Gastroesophageal sphincter (tissue), 4 donors: ENCODE data around the gene PPFIA1. TPM values are rescaled to one million over a fixed set of nuclear protein-coding genes. Genes with fewer than 3 reads are reported as not detected.

Experiments used
- ATAC-seq: fragments of 150-250 bp; one replicate; pipeline ENCODE4 v1.9.1; 2016; ENCODE audit warnings: mild to moderate bottlenecking, moderate library complexity
- H3K27ac ChIP-seq, 4 donors: fragments of 200-600 bp; sonication (generic) in 3 of 4; 1 replicate in 3 of 4; 2 replicates in 1 of 4; pipeline ENCODE4 v1.5.1; 2016 to 2019
- H3K27me3 ChIP-seq: fragments of 200-600 bp; sonication (generic); one replicate; pipeline ENCODE4 v1.5.1; 2019
- H3K36me3 ChIP-seq, 2 donors: fragments of 200-600 bp; sonication (generic); one replicate each; pipeline ENCODE4 v1.5.1; 2019; ENCODE audit warnings: control low read depth in 1 of 2
- H3K4me1 ChIP-seq, 3 donors: fragments of 200-600 bp; sonication (generic); 1 replicate in 2 of 3; 2 replicates in 1 of 3; pipeline ENCODE4 v1.5.1; 2016 to 2019; ENCODE audit warnings: control low read depth in 2 of 3
- H3K4me3 ChIP-seq, 2 donors: fragments of 200-600 bp; sonication (generic); one replicate each; pipeline ENCODE4 v1.5.1; 2019; ENCODE audit warnings: mild to moderate bottlenecking in 1 of 2, moderate library complexity in 1 of 2
- H3K9me3 ChIP-seq, 3 donors: fragments of 200-600 bp; sonication (generic); one replicate each; pipeline ENCODE4 v1.5.1; 2017 to 2019; ENCODE audit warnings: control low read depth in 2 of 3
- CTCF ChIP-seq, 4 experiments: fragments of 200-600 bp in 2 of 4; fragments of 450-650 bp in 2 of 4; sonication (generic) in 1 of 4; IDR thresholded peaks; one replicate each; pipeline ENCODE4 v1.5.1; 2017 to 2019; ENCODE audit warnings: antibody characterized with exemption in 4 of 4, mild to moderate bottlenecking in 2 of 4, moderate library complexity in 2 of 4
- EP300 ChIP-seq: sonication (generic); formaldehyde crosslinking; IDR thresholded peaks from one replicate; pipeline ENCODE4 v1.6.1; 2017; ENCODE audit warnings: antibody characterized with exemption, mild to moderate bottlenecking
- POLR2A ChIP-seq, 2 donors: fragments of 450-650 bp; IDR thresholded peaks; one replicate each; pipeline ENCODE4 v1.6.1; 2017; ENCODE audit warnings: antibody characterized with exemption in 2 of 2, mild to moderate bottlenecking in 2 of 2, moderate library complexity in 1 of 2
- POLR2AphosphoS5 ChIP-seq: sonication (generic); formaldehyde crosslinking; IDR thresholded peaks from one replicate; pipeline ENCODE4 v1.6.1; 2017; ENCODE audit warnings: antibody characterized with exemption
- WGBS, 2 donors: methylation state at CpG; one replicate each; pipeline ENCODE4 v1.1.5; 2018; ENCODE audit warnings: low coverage in 1 of 2; 5-methylcytosine and 5-hydroxymethylcytosine counted together
- total RNA-seq, 4 donors: library from RNA; depleted of rRNA; stranded (reverse); fragments of >200 nt; gene quantifications; one replicate each; pipeline ENCODE4 v1.1.0, GENCODE V29; 2016

Gene PPFIA1
- total RNA-seq, 4 donors from 2014 or later: 54.3 to 68.8 (median 61.5) TPM

DNA sequence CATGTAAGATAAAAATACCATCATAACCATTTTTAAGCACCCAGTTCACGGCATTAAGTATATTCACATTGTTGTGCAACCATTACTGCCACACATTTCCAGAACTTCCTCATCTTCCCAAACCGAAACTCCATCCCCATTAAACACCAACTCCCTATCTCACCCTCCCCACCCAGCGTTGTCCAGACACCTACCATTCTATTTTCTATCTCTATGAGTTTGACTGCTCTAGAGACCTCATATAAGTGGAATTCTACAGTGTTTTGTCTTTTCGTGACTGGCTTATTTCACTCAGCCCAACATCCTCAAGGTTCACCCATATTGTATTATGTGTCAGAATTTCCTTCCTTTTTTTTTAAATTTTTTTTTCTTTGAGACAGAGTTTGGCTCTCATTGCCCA is 45.2 kb downstream of the PPFIA1 start:
- 88 to 100% methylated on average over 1 to 4 of the region's 4 CpGs for WGBS, 2 donors
- peak; percentile 34 for ATAC-seq
- TF ChIP-seq POLR2AphosphoS5 (no peak), POLR2A (IDR thresholded peaks at IDR 0.05) (no peak), CTCF (IDR thresholded peaks at IDR 0.05) (no peak), EP300 (no peak)

GRCh38 chr11:70317581-70318305 is 47.3 kb downstream of the PPFIA1 start:
- ATAC-seq: no peak
- 91 to 95% methylated on average over 12 to 14 of the region's 14 CpGs for WGBS, 2 donors

More for the DNA sequence above, 45.2 kb downstream of the PPFIA1 start:
- H3K4me1 ChIP-seq: no peaks in the 10 kb centered on the region
- no peak overlapping the region for H3K27ac ChIP-seq
- no peak overlapping the region for H3K4me3 ChIP-seq
- H3K36me3 ChIP-seq: peaks cover 0 to 19% of the 10 kb centered on the region in 2 donors
- H3K27me3 ChIP-seq: no peaks in the 10 kb centered on the region
- no peaks in the 10 kb centered on the region for H3K9me3 ChIP-seq

DNA sequence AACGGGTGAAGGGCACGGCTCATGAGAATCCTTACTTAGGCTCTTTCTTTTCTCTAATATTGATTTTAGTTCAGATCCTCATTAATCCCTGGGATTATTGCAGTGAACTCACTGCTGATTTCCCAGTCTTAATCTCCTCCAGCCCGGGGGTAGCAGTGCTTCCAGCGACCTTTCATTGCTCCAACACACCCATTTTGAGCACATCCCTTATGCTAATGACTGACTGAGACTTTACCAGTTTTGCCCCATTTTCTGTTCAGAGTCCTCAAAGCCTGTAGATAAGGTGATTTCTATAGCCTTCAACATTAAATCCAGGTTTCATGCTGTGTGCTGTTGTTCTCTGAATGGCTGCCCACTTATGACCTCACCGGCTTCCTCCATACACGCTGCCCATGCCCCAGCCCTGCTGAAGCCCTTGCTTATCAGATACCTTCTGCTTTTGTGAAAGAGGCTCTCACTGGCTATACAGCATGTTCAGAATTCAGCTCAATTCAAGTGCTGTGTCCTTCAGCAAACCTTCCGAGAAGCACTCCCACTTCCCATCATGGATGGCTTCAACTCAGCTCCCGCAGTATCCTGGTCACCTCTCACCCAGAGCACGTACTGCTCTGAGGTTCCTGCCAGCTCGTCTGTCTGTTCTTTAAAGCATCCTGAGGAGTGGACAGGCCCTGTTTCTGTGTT is 49.0 kb downstream of the PPFIA1 start:
- peaks cover 0 to 13% (median 0%) of the 10 kb centered on the region in 3 donors for H3K4me1 ChIP-seq
- no peak overlapping the region for H3K4me3 ChIP-seq
- 74 to 89% methylated on average over 3 to 9 of the region's 10 CpGs for WGBS, 2 donors
- TF ChIP-seq CTCF (IDR thresholded peaks at IDR 0.05) (no peak), EP300 (no peak), POLR2A (IDR thresholded peaks at IDR 0.05) (no peak), POLR2AphosphoS5 (no peak)
- no peaks in the 10 kb centered on the region for H3K9me3 ChIP-seq
- no peaks in the 10 kb centered on the region for H3K27me3 ChIP-seq
- no peak for ATAC-seq
- peaks cover 0 to 19% of the 10 kb centered on the region in 2 donors for H3K36me3 ChIP-seq
- H3K27ac ChIP-seq: no peak overlapping the region

More at GRCh38 chr11:70317581-70318305, 47.3 kb downstream of the PPFIA1 start:
- H3K27ac ChIP-seq: no peak overlapping the region
- TF ChIP-seq POLR2AphosphoS5 (no peak), CTCF (IDR thresholded peaks at IDR 0.05) (no peak), POLR2A (IDR thresholded peaks at IDR 0.05) (no peak), EP300 (no peak)
- no peaks in the 10 kb centered on the region for H3K27me3 ChIP-seq
- H3K4me1 ChIP-seq: no peaks in the 10 kb centered on the region
- no peaks in the 10 kb centered on the region for H3K9me3 ChIP-seq
- H3K36me3 ChIP-seq: peaks cover 0 to 19% of the 10 kb centered on the region in 2 donors
- no peak overlapping the region for H3K4me3 ChIP-seq

- Histone ChIP-seq H3K27me3 (no peaks in the 10 kb centered on the region), H3K4me1 (peaks cover 0 to 29% (median 5%) of the 10 kb centered on the region in 3 donors), H3K36me3 (peaks cover 0 to 50% of the 10 kb centered on the region in 2 donors), H3K9me3 (no peaks in the 10 kb centered on the region), H3K4me3 (no peak overlapping the region), H3K27ac (no peak overlapping the region)
- ATAC-seq: no peak
- 67 to 83% methylated on average over 1 of the region's 2 CpGs for WGBS, 2 donors
- TF ChIP-seq CTCF (IDR thresholded peaks at IDR 0.05) (no peak), EP300 (no peak), POLR2AphosphoS5 (no peak), POLR2A (IDR thresholded peaks at IDR 0.05) (no peak)
Observed at GRCh38 chr11:70322666-70323065, 52.2 kb downstream of the PPFIA1 start.
